ENCODE measurements around the gene WASF3.
A peak's percentile ranks its signal among the peaks of the same experiment; 100 is the strongest.

Gene WASF3, protein sequence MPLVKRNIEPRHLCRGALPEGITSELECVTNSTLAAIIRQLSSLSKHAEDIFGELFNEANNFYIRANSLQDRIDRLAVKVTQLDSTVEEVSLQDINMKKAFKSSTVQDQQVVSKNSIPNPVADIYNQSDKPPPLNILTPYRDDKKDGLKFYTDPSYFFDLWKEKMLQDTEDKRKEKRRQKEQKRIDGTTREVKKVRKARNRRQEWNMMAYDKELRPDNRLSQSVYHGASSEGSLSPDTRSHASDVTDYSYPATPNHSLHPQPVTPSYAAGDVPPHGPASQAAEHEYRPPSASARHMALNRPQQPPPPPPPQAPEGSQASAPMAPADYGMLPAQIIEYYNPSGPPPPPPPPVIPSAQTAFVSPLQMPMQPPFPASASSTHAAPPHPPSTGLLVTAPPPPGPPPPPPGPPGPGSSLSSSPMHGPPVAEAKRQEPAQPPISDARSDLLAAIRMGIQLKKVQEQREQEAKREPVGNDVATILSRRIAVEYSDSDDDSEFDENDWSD

DNA sequence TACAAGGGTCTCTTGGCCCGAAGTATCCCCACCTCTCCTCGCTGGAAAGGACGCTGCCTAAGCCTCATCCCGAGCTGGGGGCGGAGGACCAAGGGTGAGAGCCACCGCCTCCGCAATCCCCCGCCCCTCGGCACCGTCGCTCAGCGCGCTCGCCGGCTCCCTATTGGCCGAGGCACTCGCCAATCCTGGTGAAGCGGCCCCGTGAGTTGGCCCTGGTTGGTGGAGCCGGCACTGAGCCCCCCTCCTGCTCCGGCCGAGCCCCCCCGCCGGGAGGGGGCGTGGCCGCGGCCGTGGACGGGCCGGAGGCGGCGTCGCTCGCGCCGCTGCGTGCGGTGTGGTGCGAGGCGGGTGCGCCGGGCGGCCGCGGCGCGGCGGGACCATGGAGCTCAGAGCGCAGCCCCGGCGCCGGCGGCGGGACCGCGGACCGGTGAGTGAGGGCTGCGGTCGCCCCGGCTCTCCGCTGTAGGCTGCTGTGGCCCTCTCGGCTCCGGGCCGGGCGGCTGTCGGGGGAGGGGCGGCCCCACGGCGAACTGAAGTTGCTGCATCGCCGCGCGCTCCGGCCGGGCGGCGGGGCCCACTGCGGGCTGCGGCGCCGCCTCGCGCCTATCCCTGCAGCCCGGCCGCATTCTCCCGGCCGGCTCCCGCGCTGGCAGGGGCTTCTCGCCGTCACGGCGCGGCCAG is at the start of gene WASF3:
Gene WASF3, plus strand, starts transcription at position 291 of the 681 bp plus-strand sequence. CDS start 84,588 bp downstream, outside the sequence.
- ATAC-seq: peak; percentile 64 to 72

DNA sequence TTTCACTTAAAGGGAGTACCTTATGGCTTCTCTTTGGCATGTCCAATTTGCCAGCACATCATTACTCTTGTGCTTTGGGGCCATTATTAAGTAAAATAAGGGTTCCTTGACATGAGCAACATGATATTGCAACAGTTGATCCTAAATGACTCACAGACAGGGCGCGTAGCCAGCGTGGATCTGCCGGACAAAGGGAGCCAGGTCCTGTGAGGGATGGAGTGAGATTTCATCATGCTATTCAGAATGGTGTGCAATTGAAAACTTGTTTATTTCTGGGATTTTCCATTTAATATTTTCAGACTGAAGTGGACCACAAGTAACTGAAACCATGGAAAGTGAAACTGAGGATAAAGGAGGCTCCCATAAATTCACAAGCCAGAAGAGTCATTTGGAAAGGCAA is 48.6 kb upstream of the WASF3 start:
- ATAC-seq: no peak

DNA sequence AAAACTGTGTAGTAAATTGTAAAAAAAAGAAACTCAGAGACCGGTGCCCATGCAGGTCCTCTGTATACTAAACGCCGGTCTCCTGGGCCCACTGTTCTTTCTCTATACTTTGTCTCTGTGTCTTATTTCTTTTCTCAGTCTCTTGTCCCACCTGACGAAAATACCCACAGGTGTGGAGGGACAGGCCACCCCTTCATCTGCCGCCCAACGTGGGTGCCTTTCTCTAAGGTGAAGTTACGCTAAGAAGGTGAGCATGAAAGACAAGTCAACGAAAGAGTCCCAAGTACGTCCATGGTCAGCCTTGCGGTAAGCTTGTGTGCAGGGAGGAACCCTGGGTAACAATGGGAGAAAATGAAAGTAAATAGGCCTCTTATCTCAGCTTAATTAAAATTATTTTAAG is 48.0 kb upstream of the WASF3 start:
- no peak for ATAC-seq

DNA sequence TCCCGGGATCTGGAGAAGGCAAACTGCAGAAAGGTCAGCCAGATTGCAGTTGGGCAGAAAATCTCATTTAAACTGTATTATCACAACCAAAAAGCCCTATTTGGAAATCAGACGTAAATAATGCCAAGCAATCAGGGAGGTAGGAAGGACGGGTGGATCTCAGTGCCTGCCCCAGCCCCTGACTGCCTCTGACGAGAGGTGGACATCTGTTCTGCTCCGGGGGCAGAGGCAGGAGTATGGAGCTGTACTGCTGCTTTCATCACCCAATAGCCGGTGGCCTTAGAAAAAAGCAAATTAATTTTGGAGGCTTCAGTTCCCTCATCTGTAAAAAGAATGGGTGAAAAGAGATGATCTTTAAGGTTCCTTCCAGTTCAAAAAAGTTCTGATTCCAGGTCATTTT is 43.6 kb upstream of the WASF3 start:
- ATAC-seq: no peak

DNA sequence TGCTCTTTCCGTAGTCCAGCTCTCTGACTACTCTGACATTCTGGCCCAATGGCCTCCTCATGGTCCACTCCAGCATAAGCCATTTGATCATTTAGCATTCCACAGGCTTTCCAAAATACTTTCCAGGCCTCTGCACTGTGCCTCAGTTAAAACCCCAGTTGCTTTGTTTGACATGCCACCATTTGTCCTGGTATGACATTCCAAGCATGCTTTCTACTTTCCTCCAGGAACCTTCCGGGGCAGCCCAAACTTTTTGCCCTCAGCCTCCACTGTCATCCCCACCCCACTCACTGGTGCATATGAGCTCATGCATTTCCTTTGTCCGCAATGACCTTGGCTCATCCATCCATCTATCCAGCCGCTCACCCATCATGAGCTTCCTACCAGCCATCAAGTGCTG is 41.8 kb upstream of the WASF3 start:
- no peak for ATAC-seq

DNA sequence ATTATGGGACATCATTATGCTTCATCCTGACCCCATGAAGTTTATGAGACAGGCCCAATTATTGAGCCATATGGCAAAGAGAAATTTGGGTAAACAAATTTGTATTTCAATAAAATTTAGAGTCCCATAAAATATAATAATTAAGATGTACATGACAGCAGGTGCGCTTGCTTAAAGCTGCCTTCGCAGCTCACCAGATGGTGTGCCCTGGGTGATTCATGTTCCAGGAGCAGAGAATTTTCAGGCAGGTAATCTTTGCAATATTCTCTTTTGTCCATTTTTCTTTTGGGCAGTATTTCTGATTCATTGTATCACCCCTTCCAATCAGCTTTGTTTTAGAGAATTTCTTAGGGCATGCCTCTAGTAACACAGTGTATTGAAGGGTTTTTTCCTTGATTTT is 39.5 kb upstream of the WASF3 start:
- no peak for ATAC-seq

DNA sequence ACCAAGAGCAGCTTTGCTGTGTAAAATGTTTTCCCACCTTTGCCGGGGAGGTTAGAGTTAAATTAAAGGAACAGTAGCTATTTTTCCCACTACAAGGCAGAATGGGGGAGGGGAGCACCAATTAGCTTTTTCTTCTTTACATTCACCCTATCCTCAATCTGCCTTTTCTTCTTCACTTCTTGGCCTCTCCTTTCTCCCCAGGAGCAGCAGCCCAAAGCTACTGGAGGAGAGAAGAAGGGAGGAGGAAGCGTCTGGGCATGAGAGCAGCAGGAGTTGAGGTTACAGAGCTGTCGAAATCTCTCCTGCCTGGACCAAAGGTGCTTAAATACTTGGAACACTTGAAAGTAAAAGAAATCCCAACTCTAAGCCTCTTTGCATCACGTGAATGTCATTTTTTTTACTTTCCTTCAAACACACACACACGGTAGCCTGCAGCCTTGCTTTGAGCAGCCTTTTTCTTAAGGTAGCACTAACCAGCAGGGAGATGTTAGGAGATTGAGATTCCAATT is 39.0 kb upstream of the WASF3 start:
- ATAC-seq: no peak

DNA sequence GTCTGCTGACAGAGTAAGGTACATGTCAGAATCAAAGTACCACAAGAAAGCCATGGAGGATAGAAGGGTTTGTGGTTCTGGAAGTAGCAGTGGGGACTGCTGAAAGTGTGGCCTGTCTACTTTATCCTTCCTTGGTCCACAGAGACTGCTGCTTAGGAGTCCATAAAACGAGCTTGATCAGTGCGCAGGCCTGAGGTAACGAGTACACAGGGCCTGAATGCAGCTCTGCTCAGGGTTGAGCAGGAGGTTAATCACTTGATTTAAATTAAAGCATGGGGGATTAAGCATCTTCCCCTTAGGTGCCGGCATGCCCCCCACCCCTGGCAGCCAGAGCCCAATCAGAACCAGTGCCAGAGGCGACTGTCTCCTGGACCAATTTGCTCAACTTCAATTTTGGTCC is 34.9 kb upstream of the WASF3 start:
- ATAC-seq: no peak

DNA sequence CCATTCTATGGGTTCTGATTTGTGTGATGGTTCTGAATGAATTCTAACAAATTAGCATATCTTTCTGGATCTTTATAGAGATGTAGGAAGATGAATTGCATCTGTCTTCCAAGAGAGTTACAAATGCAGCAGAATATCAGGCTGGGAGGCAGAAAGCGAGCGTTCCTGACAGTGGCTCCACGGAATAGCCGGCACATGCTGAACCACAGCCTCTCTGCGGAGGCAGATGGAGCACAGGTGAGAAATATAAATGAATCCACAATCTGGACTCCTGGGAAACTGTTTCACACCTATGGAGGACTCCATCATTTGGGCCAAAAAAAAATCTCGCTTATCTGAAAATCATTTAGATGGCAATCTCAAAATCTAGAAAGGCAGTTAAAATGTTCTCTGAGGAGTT is 34.5 kb upstream of the WASF3 start:
- ATAC-seq: no peak

DNA sequence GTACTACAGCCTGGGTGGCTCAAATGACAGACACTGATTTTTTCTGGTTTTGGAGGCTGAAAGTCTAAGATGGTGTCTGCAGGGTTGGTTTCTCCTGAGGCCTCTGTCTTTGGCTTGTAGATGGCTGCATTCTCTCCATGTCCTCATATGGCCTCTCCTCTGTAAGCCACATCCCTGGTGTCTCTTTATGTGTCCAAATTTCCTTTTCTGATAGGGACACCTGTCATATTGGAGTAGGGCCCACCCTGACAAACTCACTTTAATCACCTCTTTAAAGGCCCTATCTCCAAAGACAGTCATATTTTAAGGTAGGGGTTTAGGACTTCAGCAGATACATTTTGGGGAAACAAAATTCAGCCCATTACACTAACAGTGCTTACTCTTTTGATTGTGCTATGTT is 32.0 kb upstream of the WASF3 start:
- ATAC-seq: no peak

DNA sequence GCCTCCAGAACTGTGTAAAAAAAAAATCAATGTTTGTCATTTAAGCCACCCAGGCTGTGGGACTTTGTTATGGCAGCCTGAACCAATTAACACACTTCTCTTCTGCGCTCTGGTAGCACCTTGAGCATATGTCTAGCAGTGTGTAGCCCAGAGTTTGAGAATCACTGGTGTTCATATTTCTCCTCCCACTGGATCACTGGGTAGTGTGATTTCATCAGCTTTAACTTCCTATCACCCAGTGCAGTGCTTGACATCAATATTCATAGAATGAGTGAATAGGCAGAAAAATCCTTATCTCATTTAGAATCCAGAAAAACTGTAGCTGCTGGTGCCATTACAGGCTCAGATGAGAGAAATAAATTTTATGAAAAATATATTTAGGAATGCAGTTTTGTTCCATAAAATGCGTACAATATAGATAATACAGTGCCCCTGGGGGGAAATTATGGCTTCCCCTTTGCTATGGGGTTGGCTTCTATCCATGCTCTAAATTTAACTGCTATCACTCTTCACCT is 30.7 kb upstream of the WASF3 start:
- ATAC-seq: no peak

DNA sequence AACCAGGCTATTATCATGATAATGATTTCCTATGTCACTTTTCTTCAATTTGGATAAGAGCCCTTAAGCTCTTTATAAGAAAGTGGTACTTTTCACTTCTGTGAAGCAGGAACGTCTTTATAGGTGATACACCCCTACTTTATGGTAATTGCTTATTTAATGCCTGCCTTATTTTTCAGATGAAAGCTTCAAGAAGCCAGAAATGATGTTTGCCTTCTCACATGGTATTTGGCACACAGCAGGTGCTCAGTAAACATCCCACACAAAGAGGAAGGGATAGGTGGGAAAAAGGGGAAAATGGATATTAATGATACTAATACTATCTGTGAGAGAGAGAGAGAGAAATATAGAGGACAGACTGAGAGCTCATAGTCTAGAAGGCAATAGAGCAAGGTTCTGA is 29.0 kb upstream of the WASF3 start:
- ATAC-seq: no peak

DNA sequence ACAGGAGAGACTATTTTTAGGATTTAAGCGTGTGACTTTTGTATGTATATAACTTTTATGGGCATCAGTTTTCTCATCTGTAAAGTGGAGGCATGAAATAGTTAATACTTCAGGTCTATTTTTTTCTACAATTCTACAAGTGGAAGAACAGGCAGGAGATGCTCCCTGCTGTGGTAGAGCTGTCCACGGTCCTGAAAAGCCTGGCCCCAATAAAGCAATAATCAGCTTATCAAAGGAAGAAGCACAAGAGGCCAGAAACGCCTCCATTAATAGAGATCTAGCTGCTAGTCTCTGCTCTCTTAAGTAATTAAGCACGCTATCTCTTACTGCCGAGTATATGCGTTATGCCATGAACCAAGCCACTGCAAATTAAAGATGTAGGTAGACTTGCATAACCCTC is 28.0 kb upstream of the WASF3 start:
- no peak for ATAC-seq

DNA sequence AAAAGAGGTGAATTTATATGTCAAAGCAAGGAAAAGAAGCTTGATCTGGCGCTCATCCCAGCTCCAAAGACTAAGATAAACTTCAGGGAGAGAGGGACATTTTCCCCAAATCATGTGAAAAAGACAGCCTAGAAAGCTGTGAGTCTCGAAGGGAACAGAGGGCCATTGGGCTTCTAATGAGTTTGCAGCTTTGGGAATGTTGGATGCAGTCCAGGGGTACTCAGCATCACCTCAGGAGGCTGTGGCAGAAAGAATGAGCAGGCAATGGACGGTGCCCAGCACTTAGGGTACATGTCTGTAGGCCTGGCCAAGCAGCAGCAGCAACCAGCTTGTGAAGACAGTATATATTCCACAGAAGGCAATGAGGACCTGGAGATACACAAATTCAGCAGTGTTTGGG is 25.7 kb upstream of the WASF3 start:
- no peak for ATAC-seq

DNA sequence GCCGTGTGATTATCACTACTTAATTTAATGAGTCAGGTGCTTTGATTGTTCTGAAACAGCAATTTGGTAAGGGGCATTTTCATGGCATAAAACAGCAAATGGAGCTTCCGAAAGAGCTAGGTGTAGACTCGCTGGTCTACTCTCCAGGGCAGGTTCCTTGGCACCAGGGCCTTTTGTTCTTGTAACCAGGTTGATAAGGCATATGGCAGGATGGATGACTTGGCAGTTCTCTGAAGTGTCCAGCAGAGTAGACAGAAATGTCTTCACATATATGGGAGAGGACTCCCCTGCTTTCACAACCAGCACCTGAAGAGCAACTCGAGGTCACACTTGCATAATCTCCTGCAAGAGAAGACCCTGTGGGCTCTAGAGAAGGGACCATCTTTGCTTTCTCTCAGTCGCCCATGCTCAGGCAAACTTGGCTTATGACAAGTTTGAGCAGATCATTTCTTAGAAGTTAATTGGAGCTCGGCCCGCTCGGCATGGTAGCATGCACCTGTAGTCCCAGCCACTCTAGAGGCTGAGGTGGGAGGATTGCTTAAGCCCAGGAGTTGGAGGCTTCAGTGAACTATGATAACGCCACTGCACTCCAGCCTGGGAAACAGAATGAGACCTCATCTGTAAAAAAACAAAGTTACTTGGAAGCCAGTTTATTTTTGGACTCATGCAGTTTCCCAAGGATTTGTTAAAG is 23.3 kb upstream of the WASF3 start:
- no peak for ATAC-seq

DNA sequence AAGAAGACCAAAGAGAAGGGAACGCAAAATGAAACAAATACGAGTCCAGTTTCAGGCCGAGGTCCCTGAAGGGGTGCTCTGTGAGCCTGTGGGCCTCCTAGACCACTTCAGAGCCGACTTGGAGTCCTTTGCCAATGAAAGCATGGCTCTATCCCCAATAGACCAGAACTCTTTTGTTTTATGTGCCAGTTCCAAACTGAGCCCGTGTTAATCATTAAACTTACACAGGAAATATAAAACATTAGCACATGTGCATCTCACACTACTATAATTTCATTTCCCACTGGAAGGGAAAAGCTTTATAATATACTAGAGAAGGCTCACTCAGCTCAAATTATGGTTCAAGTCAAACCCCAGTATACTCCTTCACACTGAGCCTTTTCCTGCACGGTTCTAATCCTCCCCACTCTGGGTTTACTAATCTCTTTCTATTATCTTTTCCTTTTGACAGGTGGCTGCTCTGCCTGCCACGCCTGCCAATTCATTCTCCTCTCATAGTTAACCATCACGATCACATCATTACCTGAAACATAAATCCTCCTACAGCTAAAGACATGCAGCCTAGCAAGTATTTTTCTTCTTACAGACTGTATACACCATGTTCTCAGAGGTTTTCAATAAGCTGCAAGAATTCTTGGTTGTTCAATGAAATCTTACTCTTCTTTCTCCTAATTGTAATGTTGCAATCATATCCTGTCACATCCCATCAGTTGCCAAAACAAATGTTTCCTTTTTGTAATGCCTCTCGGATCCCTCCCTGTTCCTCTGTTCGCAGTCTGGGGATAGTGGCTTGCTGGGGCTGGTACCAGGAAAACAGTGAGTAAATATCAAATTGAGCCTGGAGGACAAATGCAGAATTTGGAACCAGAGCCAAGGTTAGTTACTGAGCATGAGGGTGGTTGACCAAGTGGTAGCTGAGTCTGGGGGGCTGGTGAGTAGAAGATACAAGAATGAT is 18.8 kb upstream of the WASF3 start:
- no peak for ATAC-seq

DNA sequence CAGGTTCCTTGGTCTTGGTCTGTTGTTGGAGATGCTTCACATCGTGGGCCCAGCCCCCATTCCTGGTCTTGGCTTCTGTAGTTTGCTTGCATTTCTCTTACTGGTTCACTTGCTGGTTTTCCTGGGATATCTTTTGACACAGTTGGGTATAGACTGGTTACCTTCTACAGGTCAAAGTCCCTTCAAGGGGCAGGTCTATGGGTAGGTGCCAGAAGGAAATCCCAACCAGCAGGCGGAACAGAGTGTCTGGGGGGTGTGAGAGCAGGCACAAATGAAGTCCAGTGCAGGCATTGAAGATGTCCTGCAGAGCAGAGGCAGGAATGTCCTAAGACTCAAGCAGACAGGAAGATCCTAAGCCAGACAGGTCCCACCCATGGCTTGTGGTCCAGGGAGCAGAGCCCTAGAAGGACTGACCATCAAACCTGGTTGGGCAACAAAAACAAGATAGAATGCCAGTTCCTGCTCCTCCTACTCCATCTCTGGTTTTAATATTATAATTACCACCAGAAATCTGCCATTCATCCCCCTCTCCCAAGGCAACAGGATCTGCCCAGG is 17.7 kb upstream of the WASF3 start:
- no peak for ATAC-seq

DNA sequence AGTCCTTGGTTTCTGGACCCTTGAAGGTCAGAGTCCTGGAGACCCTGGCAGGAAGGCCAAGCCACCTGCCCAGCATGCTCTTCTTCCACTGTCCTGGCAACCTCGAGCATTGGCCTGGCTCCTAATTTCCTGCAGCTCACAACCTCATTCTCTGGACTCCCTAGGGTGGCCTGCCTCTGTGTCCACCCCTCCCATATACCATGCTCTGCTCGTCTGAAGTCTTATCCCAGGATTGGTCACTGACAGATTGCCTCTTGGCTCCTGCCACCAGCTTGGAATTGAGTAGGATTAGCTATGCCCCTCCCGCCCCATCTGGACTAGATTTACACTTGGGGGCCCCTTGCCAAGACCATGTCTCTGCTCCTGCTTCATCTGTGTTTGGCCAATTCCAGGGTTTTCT is 17.1 kb upstream of the WASF3 start:
- no peak for ATAC-seq

DNA sequence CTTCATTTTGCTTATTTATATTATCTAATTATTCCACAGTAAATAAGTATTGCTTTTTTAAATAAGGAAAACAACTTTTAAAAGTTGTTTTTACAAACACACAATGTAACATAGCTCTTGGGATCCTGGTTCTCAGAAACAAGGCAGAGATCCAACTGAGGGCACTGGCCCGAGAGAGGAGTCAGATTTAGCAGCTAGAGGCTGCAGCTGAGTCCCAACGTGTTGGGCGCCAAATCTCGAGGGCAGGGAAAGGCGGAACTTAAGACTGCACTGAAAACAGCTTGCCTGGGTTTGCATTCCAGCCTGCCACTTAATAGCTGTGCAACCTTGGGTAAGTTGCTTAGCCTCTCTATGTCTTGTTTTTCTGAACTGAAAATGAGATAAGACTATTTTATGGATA is 16.4 kb upstream of the WASF3 start:
- ATAC-seq: no peak

DNA sequence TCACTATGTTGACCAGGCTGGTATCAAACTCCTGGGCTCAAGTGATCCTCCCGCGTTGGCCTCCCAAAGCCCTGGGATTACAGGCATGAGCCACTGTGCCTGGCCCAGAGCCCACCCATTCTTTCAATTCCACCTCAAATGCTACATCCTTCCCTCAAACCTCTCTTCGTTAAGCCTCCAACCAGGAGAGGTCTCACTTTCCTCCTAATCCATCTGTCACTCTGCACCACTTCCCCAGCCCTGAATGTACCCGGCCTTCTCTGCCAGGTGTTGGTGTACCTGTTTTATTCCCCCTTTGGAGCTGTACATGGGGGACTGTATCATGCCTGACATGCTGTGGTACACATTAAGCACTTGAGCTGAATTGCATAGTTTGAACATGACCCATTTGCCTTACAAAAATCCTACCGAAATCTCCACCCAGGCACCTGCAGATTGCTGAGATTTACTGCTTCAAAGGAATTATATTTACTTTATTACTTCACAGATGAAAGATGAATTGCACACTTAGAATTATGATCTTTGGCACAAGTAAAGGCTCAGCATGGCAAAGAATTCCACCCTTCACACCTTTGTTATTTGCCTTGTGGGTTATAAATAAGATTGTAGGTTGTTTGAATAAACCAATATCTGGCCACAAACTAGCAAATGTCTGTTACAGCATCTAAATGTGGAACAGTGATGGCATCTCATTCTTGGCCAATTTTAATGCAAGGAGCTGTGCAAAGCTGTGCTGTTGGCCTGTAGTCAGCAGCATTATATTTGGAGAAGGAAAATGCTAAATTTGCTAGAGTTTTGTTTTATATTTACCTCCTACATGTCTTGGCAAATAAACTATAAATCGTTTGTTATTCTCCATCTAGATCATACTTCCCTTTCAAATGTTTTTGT is 15.6 kb upstream of the WASF3 start:
- no peak for ATAC-seq

DNA sequence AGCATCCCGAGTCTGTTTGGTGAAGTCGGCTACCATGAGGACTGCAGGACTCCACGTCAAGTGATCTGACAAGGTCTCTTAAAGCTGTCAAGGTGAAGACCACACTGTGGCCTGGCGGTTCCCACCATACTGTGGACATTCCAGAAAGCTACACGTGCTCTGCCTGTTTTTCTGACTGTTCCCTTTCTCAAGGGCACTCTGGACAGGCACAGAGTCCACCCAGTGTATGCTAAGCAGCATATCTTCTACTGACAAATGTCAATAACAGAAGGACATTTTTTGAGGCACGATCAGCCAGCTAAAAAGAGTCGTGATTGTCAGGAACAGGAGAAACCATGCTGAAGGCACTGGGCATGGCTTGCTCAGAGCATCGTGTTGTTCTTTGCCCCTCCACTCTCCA is 12.8 kb upstream of the WASF3 start:
- ATAC-seq: no peak

All from activated CD4-positive, CD25-positive, alpha-beta regulatory T cell treated with anti-CD3 and anti-CD28 coated beads, Interleukin-2, amount 50 U/mL, for 24 hours (primary cell).